WERI-Rb-1 (cell line): ENCODE results near the gene PLAGL2.

ENCODE experiments used
- DNase-seq: peaks from one replicate; pipeline ENCODE4 v3.0.0-alpha.2; 2020
- H3K27ac ChIP-seq: fragments of 250-450 bp; sonication (Bioruptor Pico); 2 replicates; pipeline ENCODE4 v1.5.1; 2020; ENCODE audit warnings: mild to moderate bottlenecking, moderate library complexity
- H3K27me3 ChIP-seq: fragments of 250-450 bp; sonication (Bioruptor Pico); 2 replicates; pipeline ENCODE4 v1.5.1; 2021; ENCODE audit warnings: mild to moderate bottlenecking, low read depth, moderate library complexity; ENCODE audit not compliant: insufficient read depth, severe bottlenecking
- H3K36me3 ChIP-seq: fragments of 250-450 bp; sonication (Bioruptor Pico); 2 replicates; pipeline ENCODE4 v1.5.1; 2020; ENCODE audit warnings: mild to moderate bottlenecking, moderate library complexity
- H3K4me3 ChIP-seq: 2 replicates; pipeline ENCODE4 v1.5.1; 2011; ENCODE audit warnings: low read depth, mild to moderate bottlenecking, control low read depth, low read length
- H3K9me3 ChIP-seq: fragments of 250-450 bp; sonication (Bioruptor Pico); 2 replicates; pipeline ENCODE4 v1.5.1; 2021; ENCODE audit warnings: mild to moderate bottlenecking, moderate library complexity; ENCODE audit not compliant: severe bottlenecking
- CTCF ChIP-seq: IDR thresholded peaks from 2 replicates; pipeline ENCODE4 v1.5.1; 2011; ENCODE audit warnings: low read depth, mild to moderate bottlenecking, control low read depth, inconsistent platforms, low read length

Gene PLAGL2

DNA sequence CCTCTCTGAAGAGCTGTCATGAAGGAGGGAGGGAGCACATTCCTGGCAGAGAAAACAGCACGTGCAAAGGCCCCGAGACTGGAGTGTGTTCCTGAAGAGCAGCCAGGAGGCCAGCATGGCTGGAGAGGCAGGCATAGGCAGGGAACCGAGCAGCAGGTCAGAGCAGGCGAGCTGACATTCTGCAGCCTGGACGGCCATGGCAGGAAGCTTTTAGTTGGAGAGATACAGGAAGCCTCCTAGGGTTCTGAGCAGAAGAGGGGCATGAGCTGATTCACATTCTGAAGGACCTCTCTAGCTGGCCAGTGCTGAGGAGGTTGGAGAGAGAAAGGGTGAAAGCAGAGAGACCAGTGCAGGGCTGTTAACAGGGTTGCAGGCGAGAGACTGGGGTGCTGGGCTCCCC, 29.9 kb upstream of the PLAGL2 start:
- DNase-seq, result no peak
- no peaks in the 10 kb centered on the region for H3K27me3 ChIP-seq
- H3K9me3 ChIP-seq, result no peaks in the 10 kb centered on the region
- H3K4me3 ChIP-seq, result no peak overlapping the region
- peaks cover 31% of the 10 kb centered on the region for H3K36me3 ChIP-seq
- no peak for TF ChIP-seq CTCF
- no peak overlapping the region for H3K27ac ChIP-seq

DNA sequence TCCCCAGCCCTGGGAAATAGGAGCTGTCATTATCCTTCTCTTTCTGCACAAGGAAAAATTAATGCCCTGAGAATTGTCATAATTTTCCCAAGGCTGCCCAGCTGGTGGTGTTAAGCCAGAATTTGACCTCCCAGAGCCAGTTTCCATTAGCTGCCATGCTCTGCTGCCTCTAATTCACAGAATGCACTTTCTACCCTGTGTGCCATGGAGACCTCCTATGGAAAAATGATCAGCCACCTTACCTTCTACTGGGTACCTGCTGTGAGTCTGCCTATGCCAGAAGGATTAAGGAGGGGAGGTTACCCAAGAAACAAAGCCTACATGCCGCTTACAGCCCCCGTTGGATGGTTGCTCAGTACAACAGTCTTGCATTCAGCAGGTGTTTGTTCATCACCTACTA, 29.3 kb upstream of the PLAGL2 start:
- H3K36me3 ChIP-seq, result peaks cover 37% of the 10 kb centered on the region
- H3K27me3 ChIP-seq, result no peaks in the 10 kb centered on the region
- no peak for TF ChIP-seq CTCF
- no peaks in the 10 kb centered on the region for H3K9me3 ChIP-seq
- DNase-seq, result no peak
- H3K27ac ChIP-seq, result no peak overlapping the region
- no peak overlapping the region for H3K4me3 ChIP-seq

DNA sequence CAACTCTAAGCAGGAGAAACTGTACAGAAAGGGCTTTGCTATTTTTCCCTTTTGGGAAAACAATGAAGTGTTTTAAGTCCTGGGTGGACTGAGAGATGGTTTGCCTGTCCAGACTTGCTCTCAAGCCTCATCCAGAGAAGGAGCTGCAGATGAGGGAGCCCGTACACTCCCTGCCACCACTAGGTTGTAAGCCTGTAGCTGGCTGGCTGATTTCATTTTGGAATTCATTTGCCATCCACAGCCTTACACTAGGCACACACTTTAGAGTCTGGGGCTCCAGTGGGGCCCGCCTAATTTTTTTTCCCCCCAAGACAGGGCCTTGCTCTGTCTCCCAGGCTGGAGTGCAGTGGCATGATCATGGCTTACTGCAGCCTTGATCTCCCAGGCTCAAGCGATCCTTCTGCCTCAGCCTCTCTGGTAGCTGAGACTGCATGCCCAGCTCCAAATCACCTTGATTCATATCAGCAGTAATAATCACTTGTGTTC, 28.5 kb upstream of the PLAGL2 start:
- Histone ChIP-seq H3K9me3 (no peaks in the 10 kb centered on the region), H3K27ac (no peak overlapping the region), H3K36me3 (peaks cover 44% of the 10 kb centered on the region), H3K4me3 (no peak overlapping the region), H3K27me3 (no peaks in the 10 kb centered on the region)
- no peak for DNase-seq
- no peak for TF ChIP-seq CTCF

- peaks cover 49% of the 10 kb centered on the region for H3K36me3 ChIP-seq
- H3K27ac ChIP-seq, result no peak overlapping the region
- no peaks in the 10 kb centered on the region for H3K9me3 ChIP-seq
- no peaks in the 10 kb centered on the region for H3K27me3 ChIP-seq
- H3K4me3 ChIP-seq, result no peak overlapping the region
- DNase-seq, result no peak
- TF ChIP-seq CTCF, result no peak
Observed at GRCh38 chr20:32235331-32236047, 27.9 kb upstream of the PLAGL2 start.

- no peak for DNase-seq
- Histone ChIP-seq H3K36me3 (peaks cover 51% of the 10 kb centered on the region), H3K27ac (no peak overlapping the region), H3K9me3 (no peaks in the 10 kb centered on the region), H3K4me3 (no peak overlapping the region), H3K27me3 (no peaks in the 10 kb centered on the region)
- no peak for TF ChIP-seq CTCF
Observed at GRCh38 chr20:32234135-32234808, 26.7 kb upstream of the PLAGL2 start.
